NCI-H187 (cell line): ENCODE data around the gene GOLGA6C.
"Not testable (repeated sequence)": the region's sequence is repeated elsewhere in the genome, so short reads cannot be mapped to it uniquely, and the experiment has no call there.

Source experiments
- DNase-seq, 2 experiments: peaks; one replicate each; lab custom pipeline; 2025; lab: John Stamatoyannopoulos, UW

GOLGA6C gene

GRCh38 chr15:75227112-75227511, 31.0 kb upstream of the GOLGA6C start:
- not testable (repeated sequence) for DNase-seq

GRCh38 chr15:75227663-75228280, 30.4 kb upstream of the GOLGA6C start:
- no peak for DNase-seq

GRCh38 chr15:75228787-75229186, 29.3 kb upstream of the GOLGA6C start:
- DNase-seq: no peak

GRCh38 chr15:75229191-75230015, 28.7 kb upstream of the GOLGA6C start:
- DNase-seq: no peak

- DNase-seq: no peak
Observed at GRCh38 chr15:75230016-75230343, 28.2 kb upstream of the GOLGA6C start.

- no peak for DNase-seq
Observed at GRCh38 chr15:75230551-75231371, 27.4 kb upstream of the GOLGA6C start.

- DNase-seq: no peak
Observed at GRCh38 chr15:75231836-75232235, 26.3 kb upstream of the GOLGA6C start.

GRCh38 chr15:75232252-75232813, 25.8 kb upstream of the GOLGA6C start:
- DNase-seq: no peak

GRCh38 chr15:75232826-75233503, 25.2 kb upstream of the GOLGA6C start:
- DNase-seq: no peak

GRCh38 chr15:75233504-75234190, 24.5 kb upstream of the GOLGA6C start:
- DNase-seq: no peak

- no peak for DNase-seq
Observed at GRCh38 chr15:75234191-75234810, 23.8 kb upstream of the GOLGA6C start.

GRCh38 chr15:75235051-75235673, 23.0 kb upstream of the GOLGA6C start:
- no peak for DNase-seq

- DNase-seq: no peak
Observed at GRCh38 chr15:75235760-75236729, 22.1 kb upstream of the GOLGA6C start.

- DNase-seq: no peak
Observed at GRCh38 chr15:75237316-75237982, 20.7 kb upstream of the GOLGA6C start.

- no peak for DNase-seq
Observed at GRCh38 chr15:75238150-75238549, 20.0 kb upstream of the GOLGA6C start.

GRCh38 chr15:75245741-75246140, 12.4 kb upstream of the GOLGA6C start:
- DNase-seq: not testable (repeated sequence)

GRCh38 chr15:75248991-75249390, 9.1 kb upstream of the GOLGA6C start:
- DNase-seq: not testable (repeated sequence)

GRCh38 chr15:75249726-75250125, 8.4 kb upstream of the GOLGA6C start:
- no peak for DNase-seq

- DNase-seq: not testable (repeated sequence)
Observed at GRCh38 chr15:75251343-75251742, 6.8 kb upstream of the GOLGA6C start.
